ENCODE results near the gene PPP3R1. TPM values are rescaled to one million over a fixed set of nuclear protein-coding genes. Genes with fewer than 3 reads are reported as not detected.

PPP3R1 gene
- polyA plus RNA-seq, 1 donor (not counting 4 experiments of a cell fraction or from before 2014, with no cell fraction given), result 21.6 TPM

GRCh38 chr2:68190991-68191731, 61.2 kb downstream of the PPP3R1 start:
- Histone ChIP-seq H2AFZ (ENCODE audit: control insufficient read depth, low read length) (no peak overlapping the region), H3K9me3 (ENCODE audit: control insufficient read depth, low read depth, low read length) (no peaks in the 10 kb centered on the region), H3K4me2 (ENCODE audit: control insufficient read depth, extremely low read depth, insufficient read depth, low read depth, low read length) (peak overlapping the region; percentile 4), H3K27ac (ENCODE audit: control insufficient read depth, insufficient read depth, low read length) (peak overlapping the region; percentile 81), H3K79me2 (ENCODE audit: control insufficient read depth, insufficient read depth, low read length) (peaks cover 69% of the 10 kb centered on the region), H3K36me3 (ENCODE audit: control insufficient read depth in 2 of 2, extremely low read depth in 1 of 2, insufficient read depth in 2 of 2, low read length in 2 of 2) (no peaks in the 10 kb centered on the region), H3K4me1 (ENCODE audit: control insufficient read depth, extremely low read depth, insufficient read depth, low read length) (peaks cover 29% of the 10 kb centered on the region), H4K20me1 (ENCODE audit: control insufficient read depth, extremely low read depth, insufficient read depth, low read length) (no peaks in the 10 kb centered on the region), H3K9me1 (ENCODE audit: control insufficient read depth, extremely low read depth, insufficient read depth, low read length) (no peaks in the 10 kb centered on the region), H3K4me3 (ENCODE audit: control insufficient read depth in 2 of 3, extremely low read depth in 1 of 3, insufficient read depth in 2 of 3, low read depth in 1 of 3, low read length in 3 of 3) (no peak overlapping the region), H3K27me3 (ENCODE audit: control insufficient read depth, extremely low read depth, insufficient read depth, low read length) (no peaks in the 10 kb centered on the region), H3K9ac (ENCODE audit: control insufficient read depth, extremely low read depth, insufficient read depth, low read length) (peak overlapping the region; percentile 23)
- dilution Hi-C loops (cut with MboI; ENCODE audit: extremely low pct_ligation_motif_present, low sequenced_read_pairs), result no loop called here
- FAIRE-seq (peak; percentile 79), DNase-seq (ENCODE audit: low read depth, low spot score) (no peak)
- TF ChIP-seq, protein P1, sequence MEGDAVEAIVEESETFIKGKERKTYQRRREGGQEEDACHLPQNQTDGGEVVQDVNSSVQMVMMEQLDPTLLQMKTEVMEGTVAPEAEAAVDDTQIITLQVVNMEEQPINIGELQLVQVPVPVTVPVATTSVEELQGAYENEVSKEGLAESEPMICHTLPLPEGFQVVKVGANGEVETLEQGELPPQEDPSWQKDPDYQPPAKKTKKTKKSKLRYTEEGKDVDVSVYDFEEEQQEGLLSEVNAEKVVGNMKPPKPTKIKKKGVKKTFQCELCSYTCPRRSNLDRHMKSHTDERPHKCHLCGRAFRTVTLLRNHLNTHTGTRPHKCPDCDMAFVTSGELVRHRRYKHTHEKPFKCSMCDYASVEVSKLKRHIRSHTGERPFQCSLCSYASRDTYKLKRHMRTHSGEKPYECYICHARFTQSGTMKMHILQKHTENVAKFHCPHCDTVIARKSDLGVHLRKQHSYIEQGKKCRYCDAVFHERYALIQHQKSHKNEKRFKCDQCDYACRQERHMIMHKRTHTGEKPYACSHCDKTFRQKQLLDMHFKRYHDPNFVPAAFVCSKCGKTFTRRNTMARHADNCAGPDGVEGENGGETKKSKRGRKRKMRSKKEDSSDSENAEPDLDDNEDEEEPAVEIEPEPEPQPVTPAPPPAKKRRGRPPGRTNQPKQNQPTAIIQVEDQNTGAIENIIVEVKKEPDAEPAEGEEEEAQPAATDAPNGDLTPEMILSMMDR (optimal IDR thresholded peaks at IDR 0.05 in 1 of 3, IDR thresholded peaks at IDR 0.05 in 1 of 3, conservative IDR thresholded peaks at IDR 0.05 in 1 of 3; ENCODE audit: extremely low read depth in 1 of 3, insufficient read depth in 2 of 3, low read length in 3 of 3), result no peak
- no peak for TF ChIP-seq EZH2 (IDR thresholded peaks at IDR 0.05; ENCODE audit: low read length)

DNA sequence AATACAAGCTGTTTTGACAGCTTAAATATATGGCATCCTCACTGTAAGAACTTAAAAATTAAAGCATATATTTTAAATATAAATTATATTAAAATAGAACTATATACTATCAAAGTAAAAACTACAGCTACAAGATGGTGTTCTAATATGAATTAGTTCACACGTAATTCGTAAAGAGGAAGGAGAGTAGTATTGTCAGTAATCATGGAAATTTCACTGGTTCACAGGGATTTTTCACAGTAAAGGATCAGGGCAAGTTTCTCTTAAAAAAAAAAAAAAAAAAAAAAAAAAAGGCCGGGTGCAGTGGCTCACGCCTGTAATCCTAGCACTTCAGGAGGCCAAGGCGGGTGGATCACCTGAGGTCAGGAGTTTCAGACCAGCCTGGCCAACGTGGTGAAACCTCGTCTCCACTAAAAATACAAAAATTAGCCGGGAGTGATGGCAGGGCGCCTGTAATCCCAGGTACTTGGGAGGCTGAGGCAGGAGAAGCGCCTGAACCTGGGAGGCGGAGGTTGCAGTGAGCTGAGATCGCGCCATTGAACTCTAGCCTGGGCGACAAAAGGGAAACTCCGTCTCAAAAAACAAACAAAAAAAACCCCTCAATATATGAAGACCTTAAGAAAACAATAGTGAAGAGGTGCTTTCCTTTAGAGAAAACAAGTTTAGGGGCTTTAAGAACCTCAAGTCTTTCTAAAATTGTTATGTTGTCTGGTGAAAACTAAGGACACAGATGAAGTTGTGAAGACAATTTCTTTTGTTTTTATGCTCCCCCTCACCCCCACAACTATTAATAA, 62.1 kb downstream of the PPP3R1 start:
- no peak overlapping the region for H3K9ac ChIP-seq (ENCODE audit: control insufficient read depth, extremely low read depth, insufficient read depth, low read length)
- H3K27me3 ChIP-seq (ENCODE audit: control insufficient read depth, extremely low read depth, insufficient read depth, low read length), result no peaks in the 10 kb centered on the region
- TF ChIP-seq, protein P1 (optimal IDR thresholded peaks at IDR 0.05 in 1 of 3, IDR thresholded peaks at IDR 0.05 in 1 of 3, conservative IDR thresholded peaks at IDR 0.05 in 1 of 3; ENCODE audit: extremely low read depth in 1 of 3, insufficient read depth in 2 of 3, low read length in 3 of 3), result no peak
- TF ChIP-seq EZH2 (IDR thresholded peaks at IDR 0.05; ENCODE audit: low read length), result no peak
- H4K20me1 ChIP-seq (ENCODE audit: control insufficient read depth, extremely low read depth, insufficient read depth, low read length), result peaks cover 4% of the 10 kb centered on the region
- DNase-seq (ENCODE audit: low read depth, low spot score) (no peak), FAIRE-seq (no peak)
- H3K79me2 ChIP-seq (ENCODE audit: control insufficient read depth, insufficient read depth, low read length), result peaks cover 61% of the 10 kb centered on the region
- H3K36me3 ChIP-seq (ENCODE audit: control insufficient read depth in 2 of 2, extremely low read depth in 1 of 2, insufficient read depth in 2 of 2, low read length in 2 of 2), result peaks cover 2 to 3% of the 10 kb centered on the region in 2 experiments
- H3K4me2 ChIP-seq (ENCODE audit: control insufficient read depth, extremely low read depth, insufficient read depth, low read depth, low read length), result no peak overlapping the region
- no peak overlapping the region for H2AFZ ChIP-seq (ENCODE audit: control insufficient read depth, low read length)
- H3K27ac ChIP-seq (ENCODE audit: control insufficient read depth, insufficient read depth, low read length), result peak overlapping the region; percentile 81
- dilution Hi-C loops (cut with MboI; ENCODE audit: extremely low pct_ligation_motif_present, low sequenced_read_pairs), result no loop called here
- peaks cover 29% of the 10 kb centered on the region for H3K4me1 ChIP-seq (ENCODE audit: control insufficient read depth, extremely low read depth, insufficient read depth, low read length)
- no peaks in the 10 kb centered on the region for H3K9me3 ChIP-seq (ENCODE audit: control insufficient read depth, low read depth, low read length)
- H3K9me1 ChIP-seq (ENCODE audit: control insufficient read depth, extremely low read depth, insufficient read depth, low read length), result no peaks in the 10 kb centered on the region
- no peak overlapping the region for H3K4me3 ChIP-seq (ENCODE audit: control insufficient read depth in 2 of 3, extremely low read depth in 1 of 3, insufficient read depth in 2 of 3, low read depth in 1 of 3, low read length in 3 of 3)

Data from keratinocyte (primary cell).